Rectal smooth muscle tissue (tissue), 1 donor: ENCODE measurements around the gene CNN3.

Experiments used
- H3K27ac ChIP-seq: one replicate; pipeline ENCODE4 v1.7.0; 2013; ENCODE audit warnings: low read depth, low read length, inconsistent platforms
- H3K27me3 ChIP-seq: one replicate; pipeline ENCODE4 v1.7.0; 2013; ENCODE audit warnings: low read length; ENCODE audit not compliant: control insufficient read depth, insufficient read depth
- H3K36me3 ChIP-seq: one replicate; pipeline ENCODE4 v1.7.0; 2013; ENCODE audit warnings: low read length; ENCODE audit not compliant: control insufficient read depth, insufficient read depth
- H3K4me1 ChIP-seq: one replicate; pipeline ENCODE4 v1.7.0; 2013; ENCODE audit warnings: low read length; ENCODE audit not compliant: control insufficient read depth, insufficient read depth
- H3K4me3 ChIP-seq: one replicate; pipeline ENCODE4 v1.7.0; 2013; ENCODE audit warnings: low read length
- H3K9ac ChIP-seq: one replicate; pipeline ENCODE4 v1.7.0; 2013; ENCODE audit warnings: low read length

Gene CNN3

GRCh38 chr1:94888201-94888600 is 38.7 kb downstream of the CNN3 start:
- Histone ChIP-seq H3K4me1 (peaks cover 8% of the 10 kb centered on the region), H3K27ac (no peak overlapping the region), H3K4me3 (no peak overlapping the region), H3K27me3 (no peaks in the 10 kb centered on the region), H3K36me3 (no peaks in the 10 kb centered on the region), H3K9ac (no peak overlapping the region)

GRCh38 chr1:94887603-94888171 is 39.2 kb downstream of the CNN3 start:
- Histone ChIP-seq H3K27me3 (no peaks in the 10 kb centered on the region), H3K4me1 (peaks cover 8% of the 10 kb centered on the region), H3K9ac (no peak overlapping the region), H3K36me3 (no peaks in the 10 kb centered on the region), H3K27ac (no peak overlapping the region), H3K4me3 (no peak overlapping the region)

- H3K4me1 ChIP-seq = peaks cover 8% of the 10 kb centered on the region
- H3K27ac ChIP-seq = no peak overlapping the region
- H3K4me3 ChIP-seq = no peak overlapping the region
- no peaks in the 10 kb centered on the region for H3K36me3 ChIP-seq
- H3K27me3 ChIP-seq = no peaks in the 10 kb centered on the region
- H3K9ac ChIP-seq = no peak overlapping the region
Observed at GRCh38 chr1:94887106-94887505, 39.8 kb downstream of the CNN3 start.

GRCh38 chr1:94886361-94886760 is 40.5 kb downstream of the CNN3 start:
- no peaks in the 10 kb centered on the region for H3K27me3 ChIP-seq
- no peak overlapping the region for H3K9ac ChIP-seq
- no peak overlapping the region for H3K4me3 ChIP-seq
- peaks cover 8% of the 10 kb centered on the region for H3K4me1 ChIP-seq
- no peaks in the 10 kb centered on the region for H3K36me3 ChIP-seq
- no peak overlapping the region for H3K27ac ChIP-seq

- Histone ChIP-seq H3K4me3 (no peak overlapping the region), H3K36me3 (no peaks in the 10 kb centered on the region), H3K9ac (no peak overlapping the region), H3K4me1 (peaks cover 8% of the 10 kb centered on the region), H3K27ac (peak overlapping the region; percentile 78), H3K27me3 (no peaks in the 10 kb centered on the region)
Observed at GRCh38 chr1:94884507-94884906, 42.4 kb downstream of the CNN3 start.

GRCh38 chr1:94884106-94884505 is 42.8 kb downstream of the CNN3 start:
- no peaks in the 10 kb centered on the region for H3K27me3 ChIP-seq
- H3K9ac ChIP-seq = no peak overlapping the region
- no peaks in the 10 kb centered on the region for H3K36me3 ChIP-seq
- no peak overlapping the region for H3K4me3 ChIP-seq
- H3K4me1 ChIP-seq = peaks cover 8% of the 10 kb centered on the region
- H3K27ac ChIP-seq = peak overlapping the region; percentile 78

GRCh38 chr1:94883691-94884090 is 43.2 kb downstream of the CNN3 start:
- H3K9ac ChIP-seq = no peak overlapping the region
- no peaks in the 10 kb centered on the region for H3K27me3 ChIP-seq
- no peak overlapping the region for H3K4me3 ChIP-seq
- H3K27ac ChIP-seq = peak overlapping the region; percentile 78
- no peaks in the 10 kb centered on the region for H3K36me3 ChIP-seq
- peaks cover 8% of the 10 kb centered on the region for H3K4me1 ChIP-seq

- Histone ChIP-seq H3K9ac (no peak overlapping the region), H3K27me3 (no peaks in the 10 kb centered on the region), H3K36me3 (no peaks in the 10 kb centered on the region), H3K4me1 (peaks cover 11% of the 10 kb centered on the region), H3K27ac (no peak overlapping the region), H3K4me3 (no peak overlapping the region)
Observed at GRCh38 chr1:94878329-94878728, 48.6 kb downstream of the CNN3 start.

GRCh38 chr1:94876362-94876761 is 50.5 kb downstream of the CNN3 start:
- Histone ChIP-seq H3K4me3 (no peak overlapping the region), H3K27ac (no peak overlapping the region), H3K36me3 (no peaks in the 10 kb centered on the region), H3K9ac (no peak overlapping the region), H3K27me3 (no peaks in the 10 kb centered on the region), H3K4me1 (peaks cover 15% of the 10 kb centered on the region)

- H3K4me3 ChIP-seq = no peak overlapping the region
- H3K27ac ChIP-seq = no peak overlapping the region
- H3K9ac ChIP-seq = no peak overlapping the region
- H3K27me3 ChIP-seq = no peaks in the 10 kb centered on the region
- peaks cover 15% of the 10 kb centered on the region for H3K4me1 ChIP-seq
- H3K36me3 ChIP-seq = no peaks in the 10 kb centered on the region
Observed at GRCh38 chr1:94875794-94876193, 51.1 kb downstream of the CNN3 start.

- Histone ChIP-seq H3K27ac (peak overlapping the region; percentile 69), H3K9ac (no peak overlapping the region), H3K36me3 (no peaks in the 10 kb centered on the region)
Observed at GRCh38 chr1:94874423-94874822, 52.5 kb downstream of the CNN3 start.

GRCh38 chr1:94873520-94874351 is 53.2 kb downstream of the CNN3 start:
- H3K4me3 ChIP-seq = no peak overlapping the region
- no peaks in the 10 kb centered on the region for H3K36me3 ChIP-seq
- no peaks in the 10 kb centered on the region for H3K27me3 ChIP-seq
- no peak overlapping the region for H3K9ac ChIP-seq
- peaks cover 15% of the 10 kb centered on the region for H3K4me1 ChIP-seq
- peak overlapping the region; percentile 69 for H3K27ac ChIP-seq

More at GRCh38 chr1:94874423-94874822, 52.5 kb downstream of the CNN3 start:
- no peak overlapping the region for H3K4me3 ChIP-seq
- no peaks in the 10 kb centered on the region for H3K27me3 ChIP-seq
- H3K4me1 ChIP-seq = peaks cover 15% of the 10 kb centered on the region
